ENCODE results near the gene YARS2.

- TF ChIP-seq POLR2A (IDR thresholded peaks at IDR 0.05) = no peak
- TF ChIP-seq CTCF (IDR thresholded peaks at IDR 0.05) = peak; percentile 27 to 67 (median 53)
These were observed 545 bp downstream of the YARS2 start for GRCh38 chr12:32755051-32755653.

Data from heart left ventricle (tissue), 13 donors.